GM18867 (cell line): ENCODE data around the gene SIGMAR1.

Experiments
- ATAC-seq: cut with Tn5 transposase; IDR thresholded peaks from one replicate; pipeline ENCODE4 v1.9.1; 2021; ENCODE audit warnings: mild to moderate bottlenecking, moderate library complexity; ENCODE audit not compliant: unreplicated experiment

SIGMAR1 gene

DNA sequence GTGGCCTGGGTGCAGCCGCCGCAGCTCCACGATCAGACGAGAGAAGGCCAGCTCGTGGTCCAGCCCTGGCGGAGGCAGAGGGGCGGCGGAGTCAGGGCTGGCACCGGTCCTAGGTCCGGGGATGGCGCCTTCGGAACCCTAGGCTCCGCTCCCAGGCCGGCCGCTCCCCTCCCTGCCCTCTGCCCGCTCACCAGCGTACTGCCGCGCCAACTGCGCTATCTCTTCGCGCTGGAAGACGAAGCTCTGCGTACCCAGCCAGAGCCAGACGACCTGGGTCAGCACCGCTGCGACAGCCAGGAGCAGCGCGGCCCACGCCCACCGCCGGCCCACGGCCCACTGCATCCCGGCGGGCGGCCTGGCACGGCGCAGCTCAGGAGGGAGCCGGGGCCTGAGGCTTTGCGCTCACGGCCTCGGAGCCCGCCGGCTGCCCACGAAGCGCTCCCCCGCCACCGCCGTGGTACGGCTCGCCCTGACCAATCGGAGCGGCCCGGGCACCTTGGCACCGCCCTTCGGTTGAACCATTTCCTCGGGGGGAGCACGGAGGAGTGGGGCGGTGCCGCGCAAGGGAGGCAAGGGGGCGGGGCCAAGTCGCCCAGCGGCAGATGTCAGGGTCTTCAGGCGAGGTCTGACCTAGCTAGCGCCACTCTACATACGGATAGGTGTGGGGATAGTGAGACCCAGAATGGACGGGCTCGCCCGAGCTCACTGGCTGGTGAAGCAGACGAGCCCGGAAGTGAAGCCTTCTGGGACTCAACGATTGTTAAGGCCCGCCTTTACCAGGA, at the start of gene SIGMAR1:
TSS of gene SIGMAR1 (minus strand) at position 432 of the 782 bp plus-strand sequence. CDS start at position 342, 90 bp downstream.
- peak; percentile 86 for ATAC-seq

DNA sequence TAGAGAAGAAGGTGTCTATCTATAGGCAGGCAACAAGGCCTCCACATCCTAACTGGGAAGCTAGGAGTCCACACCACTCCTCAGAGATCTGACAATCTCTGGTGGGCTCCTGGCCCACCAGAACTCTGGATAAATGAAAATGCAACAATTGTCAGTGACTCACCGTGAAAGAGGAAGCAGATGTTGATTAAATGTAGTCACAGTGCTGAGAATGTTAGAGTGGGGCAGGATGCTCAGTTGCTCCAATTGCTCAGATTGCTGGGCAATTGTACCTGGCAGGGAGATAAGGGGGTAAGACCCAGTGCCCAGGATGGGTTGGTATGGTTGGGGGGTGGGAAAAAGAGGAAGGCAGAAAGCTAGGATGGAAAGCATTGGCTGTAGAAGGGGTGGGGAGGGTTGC, 49.1 kb upstream of the SIGMAR1 start:
- no peak for ATAC-seq

DNA sequence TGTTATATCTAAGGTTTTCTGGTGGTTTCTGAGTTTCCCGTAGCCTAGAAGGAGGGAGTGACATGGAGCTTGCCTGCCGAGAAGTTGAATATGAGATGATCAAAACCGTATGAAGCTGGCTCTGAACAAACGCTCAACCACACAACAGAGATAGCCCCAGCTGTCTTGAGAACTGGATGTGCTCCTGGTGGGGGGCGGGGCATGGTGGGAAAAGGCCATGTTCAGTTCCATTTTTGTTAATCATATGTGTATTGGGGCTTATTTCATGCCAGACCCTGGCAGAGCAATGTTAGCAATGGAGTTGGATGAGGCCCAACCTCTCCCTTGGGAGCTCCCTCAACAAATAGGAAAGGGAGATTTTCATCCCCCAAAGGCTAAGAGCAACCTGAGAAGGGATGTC, 48.6 kb upstream of the SIGMAR1 start:
- ATAC-seq = no peak

DNA sequence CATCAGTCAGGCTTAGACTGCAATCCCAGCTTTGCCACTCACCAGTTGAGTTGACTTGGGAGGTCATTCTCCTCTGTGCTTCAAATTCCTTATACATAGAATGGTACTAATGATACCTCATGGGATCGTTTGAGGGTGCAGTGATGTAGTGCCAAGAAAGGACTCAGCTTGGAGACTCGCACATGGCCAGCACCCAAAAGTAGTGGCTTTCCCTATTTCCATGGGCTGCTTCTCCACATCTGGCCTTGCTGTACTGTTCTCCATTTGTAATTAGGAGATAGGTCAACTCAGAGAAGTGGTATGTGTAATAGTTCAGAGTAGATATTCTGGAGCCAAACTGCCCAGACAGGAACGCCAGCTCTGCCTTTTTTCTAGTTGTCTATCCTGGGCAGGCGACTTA, 48.0 kb upstream of the SIGMAR1 start:
- no peak for ATAC-seq

DNA sequence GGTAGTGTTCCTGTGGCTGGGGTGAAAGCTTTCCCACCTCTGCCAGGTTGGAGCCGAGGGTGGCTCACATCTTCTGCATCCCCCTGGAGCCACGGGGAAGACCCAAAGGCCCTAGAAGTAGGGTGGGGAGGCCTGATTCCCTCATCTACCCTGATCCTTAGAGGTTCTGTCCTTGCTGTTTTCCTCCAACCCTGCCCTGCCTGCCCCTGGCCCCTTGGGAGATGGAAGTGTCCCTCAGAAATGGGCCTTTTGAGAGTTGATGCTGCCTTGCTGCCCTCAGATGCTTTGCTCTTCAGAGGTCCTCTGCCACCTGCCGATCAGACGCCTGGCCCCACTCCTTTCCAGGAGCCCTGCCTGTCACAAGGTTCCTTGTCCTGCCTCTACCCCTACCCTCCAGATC, 47.2 kb upstream of the SIGMAR1 start:
- no peak for ATAC-seq

DNA sequence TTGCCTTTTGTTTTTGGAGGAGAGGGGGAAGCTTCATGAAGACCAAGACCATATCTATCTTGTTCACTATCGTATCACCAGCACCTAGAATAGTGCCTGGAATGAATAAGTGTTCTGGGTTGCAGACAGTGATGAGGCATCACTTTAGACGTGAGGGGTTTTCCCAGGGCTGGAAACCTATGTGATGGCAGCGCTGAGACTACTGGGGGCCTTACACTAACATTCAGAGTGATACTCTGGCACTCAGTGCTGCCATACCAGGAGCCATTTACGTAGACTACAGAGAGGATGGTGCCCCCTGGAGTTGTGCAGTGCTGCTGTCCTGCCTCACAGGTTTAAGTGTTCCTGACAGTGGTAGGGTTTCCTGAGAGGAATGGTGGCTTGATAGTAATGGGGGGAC, 46.6 kb upstream of the SIGMAR1 start:
- no peak for ATAC-seq

DNA sequence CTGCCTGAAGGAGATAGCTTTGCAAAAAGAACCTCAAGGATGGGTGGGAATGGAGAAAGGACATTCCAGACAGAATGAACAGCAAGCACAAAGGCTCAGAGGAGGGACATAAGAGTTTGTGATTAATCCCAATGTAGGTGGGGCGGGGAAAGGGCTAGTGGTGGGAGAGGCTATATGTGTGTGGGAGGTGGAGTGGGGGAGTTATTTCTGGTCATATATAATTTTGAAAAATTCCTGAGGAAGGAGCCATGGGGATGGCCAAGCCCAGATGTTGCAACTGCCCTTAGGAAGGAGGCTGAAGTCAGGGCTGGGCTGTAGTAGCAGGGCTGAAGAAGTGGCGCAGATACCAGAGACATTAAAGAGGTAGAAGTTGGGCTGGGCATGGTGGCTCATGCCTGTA, 38.3 kb upstream of the SIGMAR1 start:
- ATAC-seq = no peak

DNA sequence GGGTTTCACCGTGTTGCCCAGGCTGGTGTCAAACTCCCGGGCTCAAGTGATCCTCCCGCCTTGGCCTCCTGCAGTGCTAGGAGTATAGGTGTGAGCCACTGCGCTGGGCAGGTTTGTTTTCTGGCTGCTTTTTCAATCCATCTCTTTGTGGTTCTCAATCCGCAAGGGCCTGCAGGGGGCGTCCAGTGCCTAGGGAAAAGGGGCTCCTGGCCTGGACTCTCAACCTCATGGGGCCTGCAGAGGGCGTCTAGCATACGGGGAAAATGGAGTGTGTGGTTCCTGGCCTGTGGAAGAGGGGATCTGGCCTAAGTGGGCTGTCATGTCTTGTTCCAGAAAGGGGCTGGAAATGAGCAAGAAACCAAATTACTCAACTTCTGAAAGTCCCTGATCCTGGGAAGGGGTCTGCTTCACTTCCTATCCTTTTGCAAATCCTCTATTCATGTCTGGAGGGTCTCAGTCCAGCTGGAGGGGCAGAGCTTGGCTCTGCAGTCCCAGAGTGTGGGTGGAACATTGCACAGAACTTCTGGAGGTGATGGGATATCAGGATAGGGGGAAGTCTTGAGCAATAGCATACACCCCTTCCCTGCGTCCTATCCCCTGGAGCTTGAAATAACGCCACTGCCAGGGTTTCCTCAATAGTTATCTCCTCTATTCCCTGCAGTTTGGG, 37.6 kb upstream of the SIGMAR1 start:
- no peak for ATAC-seq

DNA sequence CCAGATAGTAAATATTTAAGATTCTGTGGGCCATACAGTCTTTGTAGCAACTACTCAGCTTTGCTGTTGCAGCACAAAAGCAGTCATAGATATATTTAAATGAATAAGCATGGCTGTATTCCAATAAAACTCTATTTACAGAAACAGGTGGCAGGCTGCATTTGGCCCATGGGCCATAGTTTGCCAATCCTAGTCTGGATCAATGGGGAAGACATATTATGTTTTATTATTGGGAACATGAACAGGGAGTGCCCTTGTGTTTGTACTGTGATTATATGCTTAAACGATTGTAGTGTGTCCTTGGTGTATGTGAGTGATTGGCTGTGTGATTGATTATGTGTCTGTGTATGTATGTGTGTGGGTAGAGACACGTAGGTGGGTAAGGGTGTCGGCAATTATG, 36.9 kb upstream of the SIGMAR1 start:
- ATAC-seq = no peak

DNA sequence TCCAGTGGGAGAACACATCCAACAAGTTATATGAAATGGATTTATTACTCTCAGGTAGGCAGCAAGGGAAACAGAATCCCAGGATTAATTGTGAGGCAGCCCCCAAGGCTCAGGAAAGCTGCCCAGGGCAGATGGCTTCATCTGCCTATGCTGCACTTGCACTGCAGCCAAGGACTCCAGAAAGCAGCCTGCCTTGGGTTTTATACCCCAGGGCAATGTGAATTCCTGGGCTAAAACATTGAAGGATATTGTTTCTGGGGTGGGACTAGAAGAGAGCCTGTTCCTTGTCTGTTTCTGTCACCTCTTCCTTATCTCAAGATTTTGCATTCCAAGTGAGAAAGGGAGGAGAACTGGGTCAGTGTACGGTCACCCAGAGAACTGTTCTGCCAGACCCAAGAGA, 33.7 kb upstream of the SIGMAR1 start:
- no peak for ATAC-seq

DNA sequence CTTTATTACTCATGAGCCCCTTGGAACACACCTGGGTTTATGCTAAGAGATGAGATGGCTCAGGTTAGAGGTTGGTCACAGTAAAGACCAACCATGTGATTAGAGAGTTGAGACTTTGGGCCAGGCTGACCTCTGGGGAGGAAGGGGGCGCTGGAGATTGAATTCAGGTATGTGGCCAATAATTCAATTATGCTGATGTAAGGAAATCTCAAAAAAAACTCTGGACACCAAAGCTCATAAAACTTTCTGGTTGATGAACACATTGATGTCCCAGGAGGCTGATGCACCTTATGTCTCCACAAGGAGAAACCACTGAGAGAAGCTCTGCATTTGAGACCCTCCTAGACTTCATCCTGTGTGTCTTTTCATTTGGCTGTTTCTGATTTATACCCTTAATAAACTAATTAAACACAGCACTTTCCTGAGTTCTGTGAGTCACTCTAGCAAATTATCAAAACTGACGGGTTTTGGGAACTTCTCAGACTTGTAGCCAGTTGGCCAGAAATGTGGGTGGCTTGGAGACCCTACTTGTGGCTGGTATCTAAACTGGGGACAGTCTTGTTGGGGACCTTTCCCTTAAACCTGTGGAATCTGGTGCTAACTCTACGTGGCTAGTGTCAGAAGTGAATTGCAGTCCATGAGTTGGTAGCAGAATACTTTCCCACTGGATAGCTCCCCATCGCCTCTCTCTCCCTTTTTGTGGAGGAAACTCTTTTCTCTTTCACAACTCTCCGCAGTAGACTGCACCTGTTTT, 32.4 kb upstream of the SIGMAR1 start:
- ATAC-seq = no peak

DNA sequence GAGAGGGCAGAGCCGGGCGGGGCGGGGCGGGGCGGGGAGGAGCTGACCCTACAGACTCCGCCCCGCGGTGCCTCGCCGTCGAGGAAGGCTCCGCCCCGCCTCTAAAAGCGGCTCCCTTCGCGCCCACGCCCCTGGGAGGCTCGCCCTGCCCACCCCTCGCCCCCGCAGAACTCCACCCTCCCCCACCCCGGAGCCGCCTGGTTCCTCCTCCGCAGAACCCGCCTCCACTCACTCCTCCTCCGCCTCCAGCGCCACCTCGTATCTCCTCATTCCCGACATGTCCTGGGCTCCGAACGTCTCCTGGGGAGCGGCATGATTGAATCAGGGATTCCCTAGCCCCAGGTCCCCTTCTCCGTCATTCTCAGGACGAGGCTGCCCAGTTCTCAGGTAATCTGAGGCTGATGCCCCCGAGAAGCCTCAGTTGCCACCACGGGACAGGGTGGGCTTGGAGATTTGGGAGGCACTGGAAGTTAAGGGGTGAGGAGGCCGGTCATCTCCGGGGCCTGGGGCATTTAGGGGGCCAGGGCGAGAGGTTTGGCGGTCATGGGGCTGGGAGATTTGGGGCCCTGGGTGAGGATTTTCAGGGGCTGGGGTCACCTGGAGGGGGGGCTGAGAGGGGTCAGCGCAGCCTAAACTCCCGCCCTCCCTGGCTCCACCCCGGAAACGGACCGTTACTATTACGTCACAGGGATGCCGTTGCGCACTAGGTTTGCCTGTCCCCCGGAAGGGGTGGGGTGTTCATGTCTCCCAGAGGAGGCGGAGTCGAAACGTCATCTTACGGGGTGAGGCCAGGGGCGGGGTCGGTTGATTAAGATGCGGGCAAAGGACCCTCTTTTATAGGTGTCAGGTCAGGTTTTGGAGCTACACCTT, 28.0 kb upstream of the SIGMAR1 start:
- ATAC-seq = peak; percentile 69

DNA sequence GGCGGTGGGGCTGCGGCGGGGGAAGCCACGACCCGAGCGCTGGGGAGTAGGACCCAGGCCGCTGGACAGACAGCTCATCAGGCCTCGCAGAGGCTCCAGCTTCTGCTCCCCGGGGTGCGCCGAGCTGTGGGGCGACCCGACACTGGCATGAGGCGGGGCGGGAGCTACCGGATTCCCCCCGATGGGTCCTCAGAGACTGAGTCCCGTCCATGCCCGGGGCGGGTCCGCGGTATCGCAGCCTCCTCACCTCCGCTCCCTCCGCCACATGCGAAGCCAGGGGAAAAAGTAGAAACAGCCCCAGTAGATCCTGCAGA, 27.4 kb upstream of the SIGMAR1 start:
- peak; percentile 21 for ATAC-seq

DNA sequence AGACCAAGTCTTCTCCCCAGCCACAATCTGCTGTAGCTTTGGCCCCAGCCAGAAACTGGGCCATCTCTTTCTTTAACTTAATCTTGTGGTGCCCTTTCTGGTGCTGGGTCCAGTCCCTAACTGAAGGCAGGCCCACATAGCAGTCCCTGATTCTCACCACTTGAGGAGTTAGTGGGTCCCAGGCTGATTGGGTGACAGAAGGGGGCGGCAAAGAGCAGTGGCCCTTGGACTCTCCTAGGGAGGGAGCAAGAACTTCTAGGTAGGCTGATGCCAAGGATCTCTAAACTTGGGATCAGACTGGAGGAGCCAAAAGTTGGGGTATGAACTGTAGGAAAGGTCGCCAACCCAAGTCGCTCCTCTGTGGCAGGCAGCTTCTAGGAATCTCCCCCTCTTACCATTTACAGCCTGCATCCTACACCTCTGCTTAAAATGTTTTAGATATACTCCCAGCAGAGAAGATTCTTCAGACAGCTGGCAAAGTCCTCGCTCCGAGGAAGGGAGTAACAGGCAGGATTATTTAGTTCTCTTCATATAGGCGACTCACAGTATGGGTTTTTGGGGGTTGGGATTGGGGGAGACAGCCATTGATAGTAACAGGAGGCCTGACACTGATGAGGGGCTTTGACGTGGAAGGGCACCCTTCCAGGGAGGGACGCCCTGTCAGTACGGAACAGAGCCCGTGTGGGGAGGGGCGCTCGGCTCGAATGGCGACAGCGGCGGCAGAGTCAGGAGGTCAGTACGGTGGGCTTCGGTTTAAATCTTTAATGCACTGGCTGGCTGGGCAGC, 26.9 kb upstream of the SIGMAR1 start:
- peak; percentile 40 for ATAC-seq

DNA sequence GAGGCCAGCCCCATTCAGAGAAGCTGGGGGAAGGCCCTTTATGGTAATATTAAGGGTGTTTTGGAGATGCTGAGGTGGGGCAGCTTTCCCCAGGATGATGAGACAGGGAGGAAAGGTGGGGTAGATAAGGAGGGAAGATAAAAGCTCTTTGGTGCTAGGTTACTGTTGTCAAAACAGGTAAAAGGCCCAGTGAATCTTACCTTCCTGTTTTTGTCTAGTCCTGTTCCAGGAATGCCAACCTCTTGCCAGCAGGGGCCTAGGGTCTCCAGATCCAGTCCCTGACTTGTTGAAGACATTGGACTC, 25.7 kb upstream of the SIGMAR1 start:
- ATAC-seq = no peak

DNA sequence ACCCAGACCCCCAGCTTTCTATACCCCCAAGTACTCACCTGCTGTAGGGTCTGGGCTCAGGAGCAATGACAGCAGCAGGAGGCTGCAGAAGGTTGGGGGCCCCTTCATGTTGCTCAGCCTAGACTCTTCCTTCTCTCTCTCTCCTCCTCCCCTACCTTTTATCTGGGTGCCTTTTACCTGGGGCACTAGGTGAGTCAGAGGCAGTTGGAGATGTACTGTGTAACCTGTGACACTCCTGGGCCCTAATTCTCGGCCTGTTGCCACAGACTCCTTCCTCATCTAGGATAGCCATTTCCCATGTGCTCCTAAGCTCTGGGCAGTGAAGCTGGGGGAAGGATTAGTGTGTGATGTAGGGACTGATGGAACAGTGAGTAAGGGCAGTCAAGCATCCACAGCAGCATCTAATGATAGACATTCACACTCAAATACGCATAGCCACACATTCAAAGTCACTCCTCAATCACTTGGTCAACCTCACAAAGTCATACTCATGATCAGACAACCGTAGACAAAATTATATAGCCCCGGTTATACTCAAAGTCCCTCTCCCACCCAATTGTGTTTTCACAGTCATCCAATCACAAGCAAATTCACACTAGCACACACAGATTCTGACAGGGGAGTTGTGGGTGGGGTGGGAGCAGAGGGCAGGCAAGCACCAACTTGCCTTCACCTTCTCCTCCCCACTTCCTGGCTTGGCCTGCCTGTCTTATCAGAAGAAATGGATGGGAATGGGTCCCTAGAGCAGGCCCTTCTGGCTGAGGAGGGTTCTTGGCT, 25.1 kb upstream of the SIGMAR1 start, which contains the start of gene CCL27:
TSS of gene CCL27 (minus strand) at position 132 of the 777 bp plus-strand sequence. CDS start at position 108, 24 bp downstream.
- no peak for ATAC-seq

DNA sequence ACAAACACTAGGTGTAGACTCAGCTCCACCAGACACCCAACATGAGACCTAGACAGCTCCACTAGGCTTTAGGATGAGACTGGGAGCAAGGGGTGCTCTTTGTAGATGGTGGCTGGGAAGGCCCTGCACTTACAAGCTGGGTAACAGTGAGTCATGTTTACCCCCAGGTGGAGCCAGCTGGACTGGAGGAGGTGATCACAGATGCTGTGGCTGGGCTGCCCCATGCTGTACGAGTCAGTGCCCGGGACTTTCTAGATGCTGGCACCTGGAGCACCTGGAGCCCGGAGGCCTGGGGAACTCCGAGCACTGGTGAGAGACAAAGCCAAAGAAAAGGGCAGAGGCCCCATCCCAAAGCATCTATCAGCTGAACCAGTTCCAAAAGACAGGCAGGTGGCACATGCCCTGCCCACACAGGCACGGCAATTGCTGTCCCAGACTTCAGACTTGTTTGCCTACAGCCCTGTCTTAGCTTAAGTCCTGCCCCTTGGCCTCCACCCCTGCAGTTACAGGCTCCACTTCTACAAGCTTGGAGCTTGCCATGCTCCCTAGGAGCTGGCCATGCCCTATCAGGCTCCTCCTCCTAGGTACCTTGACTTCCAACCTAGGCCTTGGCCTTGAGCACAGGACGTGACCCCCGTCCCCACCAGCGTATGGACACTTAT, 22.1 kb upstream of the SIGMAR1 start:
- no peak for ATAC-seq

DNA sequence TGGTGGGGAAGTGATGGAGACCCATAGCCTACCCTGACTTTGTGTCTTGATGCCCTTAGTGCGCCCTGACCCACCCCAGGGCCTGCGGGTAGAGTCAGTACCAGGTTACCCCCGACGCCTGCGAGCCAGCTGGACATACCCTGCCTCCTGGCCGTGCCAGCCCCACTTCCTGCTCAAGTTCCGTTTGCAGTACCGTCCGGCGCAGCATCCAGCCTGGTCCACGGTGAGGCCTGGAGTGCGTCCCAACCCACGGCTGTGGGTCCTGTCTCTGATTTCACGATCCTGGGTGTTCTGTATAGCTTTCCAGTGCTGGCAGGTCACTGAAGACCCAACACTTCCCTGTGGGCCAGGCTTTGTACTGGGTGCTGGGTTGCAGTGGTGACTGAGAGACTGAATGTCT, 20.9 kb upstream of the SIGMAR1 start:
- ATAC-seq = no peak

DNA sequence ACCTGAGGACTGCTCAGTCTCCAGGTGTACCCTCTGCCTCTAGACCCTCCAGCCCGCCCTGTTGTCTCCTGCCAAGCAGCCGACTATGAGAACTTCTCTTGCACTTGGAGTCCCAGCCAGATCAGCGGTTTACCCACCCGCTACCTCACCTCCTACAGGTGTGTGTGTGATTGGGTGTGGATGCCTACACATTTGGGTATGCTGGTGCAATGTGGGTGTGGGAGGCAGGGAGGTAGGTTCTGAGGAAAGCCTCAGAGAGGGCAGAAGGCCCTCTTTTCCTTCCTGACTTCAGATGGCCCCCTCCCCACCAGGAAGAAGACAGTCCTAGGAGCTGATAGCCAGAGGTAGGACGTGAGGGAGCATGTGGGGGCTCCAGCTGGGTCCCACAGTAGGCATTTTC, 19.4 kb upstream of the SIGMAR1 start:
- ATAC-seq = no peak
